Liver (tissue), 9 donors: ENCODE results near the gene SLC6A7. TPM values are rescaled to one million over a fixed set of nuclear protein-coding genes. Genes with fewer than 3 reads are reported as not detected.
"Not testable (repeated sequence)": the region's sequence is repeated elsewhere in the genome, so short reads cannot be mapped to it uniquely, and the experiment has no call there.

Experiments
- DNase-seq: peaks from one replicate; pipeline ENCODE4 v3.0.0-alpha.2; 2017; ENCODE audit warnings: low spot score
- H3K27ac ChIP-seq, 2 donors: one replicate each; pipeline ENCODE4 v1.7.0; 2013; ENCODE audit warnings: inconsistent platforms in 2 of 2, low read length in 2 of 2, control low read depth in 1 of 2, low read depth in 1 of 2, mild to moderate bottlenecking in 1 of 2
- H3K27me3 ChIP-seq, 4 donors: one replicate each; pipeline versions ENCODE4 v1.6.1 to v1.7.0; 2013; ENCODE audit warnings: low read length in 3 of 4, inconsistent platforms in 1 of 4, mild to moderate bottlenecking in 1 of 4, moderate library complexity in 1 of 4; ENCODE audit not compliant: control insufficient read depth in 4 of 4, insufficient read depth in 4 of 4
- H3K36me3 ChIP-seq, 4 donors: one replicate each; pipeline versions ENCODE4 v1.6.1 to v1.7.0; 2013; ENCODE audit warnings: low read length in 3 of 4, mild to moderate bottlenecking in 3 of 4, low read depth in 1 of 4, moderate library complexity in 1 of 4; ENCODE audit not compliant: control insufficient read depth in 4 of 4, insufficient read depth in 3 of 4
- H3K4me1 ChIP-seq, 4 donors: one replicate each; pipeline versions ENCODE4 v1.6.1 to v1.7.0; 2013; ENCODE audit warnings: low read length in 3 of 4, mild to moderate bottlenecking in 3 of 4, moderate library complexity in 1 of 4; ENCODE audit not compliant: control insufficient read depth in 4 of 4, insufficient read depth in 4 of 4
- H3K4me3 ChIP-seq, 3 donors: one replicate each; pipeline versions ENCODE4 v1.6.1 to v1.7.0; 2013; ENCODE audit warnings: low read length in 3 of 3, control low read depth in 1 of 3, low read depth in 1 of 3, mild to moderate bottlenecking in 1 of 3
- H3K9ac ChIP-seq, 2 donors: one replicate each; pipeline ENCODE4 v1.7.0; 2013; ENCODE audit warnings: low read length in 2 of 2, mild to moderate bottlenecking in 2 of 2, moderate library complexity in 2 of 2, control low read depth in 1 of 2, low read depth in 1 of 2
- H3K9me3 ChIP-seq, 4 donors: one replicate each; pipeline versions ENCODE4 v1.6.1 to v1.7.0; 2013; ENCODE audit warnings: low read length in 3 of 4; ENCODE audit not compliant: control insufficient read depth in 4 of 4
- CTCF ChIP-seq: fragments of 150-350 bp; IDR thresholded peaks from 2 replicates; pipeline ENCODE4 v1.5.1; 2017; ENCODE audit warnings: improper control_type of control experiment, low read depth, low read length; ENCODE audit not compliant: missing input control
- FOXA1 ChIP-seq: IDR thresholded peaks from 2 replicates; pipeline ENCODE4 v1.6.1; 2016; ENCODE audit warnings: antibody characterized with exemption
- HNF4A ChIP-seq, 2 donors: conservative IDR thresholded peaks; 2 replicates each; pipeline ENCODE4 v1.6.1; 2016; ENCODE audit warnings: antibody characterized with exemption in 2 of 2, mild to moderate bottlenecking in 2 of 2
- HNF4G ChIP-seq: IDR thresholded peaks from 2 replicates; pipeline ENCODE4 v1.6.1; 2016; ENCODE audit warnings: antibody characterized with exemption
- JUND ChIP-seq, 2 donors: IDR thresholded peaks; 2 replicates each; pipeline ENCODE4 v1.6.1; 2016; ENCODE audit warnings: antibody characterized with exemption in 2 of 2
- MAX ChIP-seq: IDR thresholded peaks from 2 replicates; pipeline ENCODE4 v1.6.1; 2016; ENCODE audit warnings: antibody characterized with exemption
- RAD21 ChIP-seq, 2 donors: IDR thresholded peaks; 2 replicates each; pipeline ENCODE4 v1.6.1; 2016; ENCODE audit warnings: antibody characterized with exemption in 2 of 2, mild to moderate bottlenecking in 2 of 2
- REST ChIP-seq: IDR thresholded peaks from 2 replicates; pipeline ENCODE4 v1.6.1; 2016; ENCODE audit warnings: antibody characterized with exemption, mild to moderate bottlenecking
- SP1 ChIP-seq: IDR thresholded peaks from 2 replicates; pipeline ENCODE4 v1.6.1; 2018; ENCODE audit warnings: antibody characterized with exemption, mild to moderate bottlenecking
- TAF1 ChIP-seq: conservative IDR thresholded peaks from 2 replicates; pipeline ENCODE4 v1.6.1; 2016; ENCODE audit warnings: antibody characterized with exemption, mild to moderate bottlenecking
- ZBTB33 ChIP-seq: IDR thresholded peaks from 2 replicates; pipeline ENCODE4 v1.6.1; 2016; ENCODE audit warnings: antibody characterized with exemption
- WGBS: extraction: QIAGEN DNeasy Blood & Tissue Kit; methylation state at CpG from one replicate; pipeline ENCODE4 v1.1.7; 2013; 5-methylcytosine and 5-hydroxymethylcytosine counted together
- polyA plus RNA-seq, 2 donors: library from polyadenylated mRNA; stranded (reverse) in 1 of 2; unstranded in 1 of 2; fragments of 200-250 nt in 1 of 2; fragments of >200 nt in 1 of 2; fragmentation: Nextera tagmentation in 1 of 2; extraction: Ambion mirVana in 1 of 2; gene quantifications; one replicate each; pipeline versions ENCODE4 v1.2.1 to v1.2.3, GENCODE V29; 2013 to 2015
- total RNA-seq, 2 donors: library from RNA; depleted of rRNA; stranded (reverse); fragments of >200 nt; gene quantifications; one replicate each; pipeline ENCODE4 v1.2.3, GENCODE V29; 2014
- donor health status: healthy.
- donor health status: healthy.
- donor health status: healthy.
- donor health status: healthy.
- donor health status: healthy.

The SLC6A7 gene
- total and polyA plus RNA-seq, 4 donors: not detected

- no peak overlapping the region for H3K4me3 ChIP-seq
- no peaks in the 10 kb centered on the region for H3K27me3 ChIP-seq
- no peak overlapping the region for H3K27ac ChIP-seq
- no peak for DNase-seq
- H3K4me1 ChIP-seq: no peaks in the 10 kb centered on the region
- no peaks in the 10 kb centered on the region for H3K9me3 ChIP-seq
- no peak for TF ChIP-seq FOXA1
- TF ChIP-seq JUND (IDR thresholded peaks at IDR 0.05): no peak
- no peak for TF ChIP-seq CTCF
- TF ChIP-seq SP1: no peak
- TF ChIP-seq TAF1: no peak
- no peak for TF ChIP-seq ZBTB33
- TF ChIP-seq HNF4G: no peak
- TF ChIP-seq REST: no peak
- no peak for TF ChIP-seq RAD21 (IDR thresholded peaks at IDR 0.05)
- WGBS: 81% methylated on average over 3 of the region's 3 CpGs
- no peaks in the 10 kb centered on the region for H3K36me3 ChIP-seq
- H3K9ac ChIP-seq: no peak overlapping the region
Measured at GRCh38 chr5:150229571-150229970, 39.7 kb downstream of the SLC6A7 start.

- no peaks in the 10 kb centered on the region for H3K27me3 ChIP-seq
- H3K9ac ChIP-seq: no peak overlapping the region
- H3K4me1 ChIP-seq: no peaks in the 10 kb centered on the region
- no peak overlapping the region for H3K27ac ChIP-seq
- 91% methylated on average over 7 of the region's 7 CpGs for WGBS
- H3K4me3 ChIP-seq: no peak overlapping the region
- TF ChIP-seq MAX: no peak
- TF ChIP-seq HNF4A (conservative IDR thresholded peaks at IDR 0.05): no peak
- no peaks in the 10 kb centered on the region for H3K36me3 ChIP-seq
- no peak for DNase-seq
- no peaks in the 10 kb centered on the region for H3K9me3 ChIP-seq
Measured at GRCh38 chr5:150230842-150231241, 41.0 kb downstream of the SLC6A7 start.

GRCh38 chr5:150233706-150234105 is 43.8 kb downstream of the SLC6A7 start:
- not testable (repeated sequence) for H3K9ac ChIP-seq, H3K9me3 ChIP-seq, H3K27me3 ChIP-seq, DNase-seq, H3K36me3 ChIP-seq, H3K27ac ChIP-seq, H3K4me1 ChIP-seq, H3K4me3 ChIP-seq
- 95% methylated on average over 5 of the region's 5 CpGs for WGBS
